K562 (cell line): ENCODE results near the gene CAPN8. TPM values are rescaled to one million over a fixed set of nuclear protein-coding genes. Genes with fewer than 3 reads are reported as not detected.

Experiments used
- ATAC-seq: fragments of 200-7000 bp; cut with Tn5 transposase; 3 replicates; pipeline ENCODE4 v1.9.1; 2020; ENCODE audit warnings: moderate library complexity
- BruUV-seq: library from RNA; stranded (reverse); fragments of 400-500 nt; replicated peaks from 2 replicates; lab custom pipeline; 2021; lab: Mats Ljungman, UMichigan
- CTCF ChIA-PET: fragments of 300-600 bp; formaldehyde crosslinking; extraction: SDS; loops from one replicate; lab custom pipeline; 2021; ENCODE audit warnings: low intra/inter-chr PET ratio; lab: Yijun Ruan, JAX
- POLR2A ChIA-PET: fragments of 300-600, 350-650 bp; sonication (Branson Sonifier 250); formaldehyde crosslinking; extraction: SDS; loops from one replicate; lab custom pipeline; 2021; ENCODE audit warnings: antibody characterized with exemption, inconsistent platforms; lab: Yijun Ruan, JAX
- DNase-seq, 4 experiments: peaks; one replicate each; pipeline versions ENCODE4 v3.0.0 to v3.0.0-alpha.2; 2011 to 2018; ENCODE audit warnings: low spot score in 3 of 4, mixed read lengths in 3 of 4; ENCODE audit errors: extremely low read depth in 1 of 4
- FAIRE-seq: peaks from 2 replicates; lab custom pipeline; 2011; peaks lifted over from hg19 to GRCh38; lab: Jason Lieb, UNC
- H2AFZ ChIP-seq: 2 replicates; pipeline ENCODE4 v1.6.0; 2011; ENCODE audit warnings: low read depth, low read length, control low read depth, inconsistent platforms
- H3K27ac ChIP-seq: fragments of 200-600 bp; 3 replicates; pipeline ENCODE4 v1.8.0; 2011; ENCODE audit warnings: low read depth, mild to moderate bottlenecking, control low read depth, inconsistent platforms, low read length, moderate library complexity, mixed read lengths; ENCODE audit errors: extremely low read depth
- H3K27me3 ChIP-seq, 2 experiments: fragments of 300-600 bp in 1 of 2; 2 replicates in 1 of 2; 3 replicates in 1 of 2; pipeline versions ENCODE4 v1.6.0 to v1.8.0; 2011; ENCODE audit warnings: inconsistent platforms in 2 of 2, low read length in 2 of 2, mild to moderate bottlenecking in 1 of 2, mixed read lengths in 1 of 2, moderate library complexity in 1 of 2; ENCODE audit not compliant: control insufficient read depth in 2 of 2, insufficient read depth in 2 of 2
- H3K36me3 ChIP-seq: fragments of 300-600 bp; 3 replicates; pipeline ENCODE4 v1.8.0; 2011; ENCODE audit warnings: mild to moderate bottlenecking, low read length, inconsistent platforms; ENCODE audit not compliant: control insufficient read depth, insufficient read depth
- H3K4me1 ChIP-seq, 2 experiments: fragments of 200-600 bp in 1 of 2; replicated peaks in 1 of 2; 2 replicates in 1 of 2; 3 replicates in 1 of 2; pipeline versions ENCODE4 v1.5.1 to v1.8.0; 2011; ENCODE audit warnings: inconsistent platforms in 2 of 2, low read length in 2 of 2, mild to moderate bottlenecking in 1 of 2, mixed read lengths in 1 of 2, moderate library complexity in 1 of 2; ENCODE audit not compliant: control insufficient read depth in 2 of 2, insufficient read depth in 2 of 2
- H3K4me2 ChIP-seq: 2 replicates; pipeline ENCODE4 v1.6.1; 2011; ENCODE audit warnings: low read length, control low read depth, inconsistent platforms, mixed read lengths; ENCODE audit not compliant: insufficient read depth
- H3K4me3 ChIP-seq: fragments of 200-600 bp; sonication (generic), shearing (Covaris generic); 2 replicates; pipeline ENCODE4 v1.5.1; 2016; ENCODE audit warnings: control low read depth, inconsistent platforms
- H3K79me2 ChIP-seq: fragments of 200-600 bp; 3 replicates; pipeline ENCODE4 v1.8.0; 2011; ENCODE audit warnings: low read length, inconsistent platforms; ENCODE audit not compliant: control insufficient read depth, insufficient read depth
- H3K9ac ChIP-seq, 2 experiments: 2 replicates each; pipeline versions ENCODE4 v1.6.0 to v1.6.1; 2011; ENCODE audit warnings: low read depth in 2 of 2, low read length in 2 of 2, control low read depth in 1 of 2, inconsistent platforms in 1 of 2, mild to moderate bottlenecking in 1 of 2, mixed read lengths in 1 of 2; ENCODE audit not compliant: insufficient read depth in 1 of 2
- H3K9me1 ChIP-seq: one replicate; pipeline ENCODE4 v1.6.0; 2011; ENCODE audit warnings: inconsistent platforms, mild to moderate bottlenecking, low read length, moderate library complexity; ENCODE audit not compliant: control insufficient read depth, insufficient read depth
- H3K9me3 ChIP-seq: replicated peaks from 2 replicates; pipeline ENCODE4 v1.5.1; 2011; ENCODE audit warnings: low read depth, low read length, inconsistent platforms; ENCODE audit not compliant: control insufficient read depth, insufficient read depth
- H4K20me1 ChIP-seq: replicated peaks from 2 replicates; pipeline ENCODE4 v1.6.1; 2011; ENCODE audit warnings: low read length, inconsistent platforms, mixed read lengths; ENCODE audit not compliant: control insufficient read depth, insufficient read depth
- BRF1 ChIP-seq: IDR thresholded peaks from 3 replicates; pipeline ENCODE4 v1.6.1; 2011; ENCODE audit warnings: borderline replicate concordance, mild to moderate bottlenecking; ENCODE audit not compliant: insufficient read length; ENCODE audit errors: extremely low read depth
- CEBPB ChIP-seq: fragments of 450-650 bp; IDR thresholded peaks from 2 replicates; pipeline ENCODE4 v1.6.1; 2016; ENCODE audit warnings: missing genetic modification characterization, missing compliant biosample characterization
- CEBPG ChIP-seq, 3 experiments: fragments of 200-800 bp in 1 of 3; sonication (Bioruptor generic) in 1 of 3; sonication (generic) in 1 of 3; formaldehyde crosslinking in 1 of 3; IDR thresholded peaks in 2 of 3; conservative IDR thresholded peaks in 1 of 3; 2 replicates each; pipeline versions ENCODE4 v1.6.1 to v1.8.0; 2016 to 2022; ENCODE audit warnings: missing compliant biosample characterization in 2 of 3, missing genetic modification characterization in 2 of 3, mild to moderate bottlenecking in 1 of 3, missing genetic modification reagents in 1 of 3
- CHD1 ChIP-seq: fragments of 200-600 bp; sonication (generic); IDR thresholded peaks from one replicate; pipeline ENCODE4 v1.6.1; 2012; ENCODE audit warnings: mild to moderate bottlenecking, moderate library complexity, low read length, inconsistent platforms
- WGBS: fragments of 100-300 bp; shearing (Covaris generic); methylation state at CpG from one replicate; pipeline ENCODE4 v1.1.6; 2016; ENCODE audit warnings: low coverage, mixed read lengths; ENCODE audit not compliant: insufficient coverage; ENCODE audit errors: missing lambda C conversion rate; 5-methylcytosine and 5-hydroxymethylcytosine counted together
- in situ Hi-C: fragments of 300-500 bp; cut with MboI; formaldehyde crosslinking; loops from 4 replicates; pipeline ENCODE4 v1.15.0; 2018; ENCODE audit warnings: inconsistent platforms, mixed read lengths
- intact Hi-C: fragments of 100-400 bp; cut with micrococcal nuclease; formaldehyde crosslinking; loops from 2 replicates; pipeline ENCODE4 v1.14.2; 2022
- polyA plus RNA-seq, 8 experiments: library from polyadenylated mRNA; depleted of rRNA in 4 of 8; stranded (reverse) in 5 of 8; unstranded in 3 of 8; fragments of >200 nt; fragmentation: Nextera tagmentation in 2 of 8; fragmentation: Illumina TruSeq in 1 of 8; extraction: Ambion mirVana in 2 of 8; extraction: Trizol in 1 of 8; gene quantifications; 2 replicates each; pipeline versions ENCODE4 v1.2.1 to v1.2.3, GENCODE V29; 2011 to 2014; ENCODE audit warnings: inconsistent platforms in 1 of 8, missing spikeins in 1 of 8
- total RNA-seq, 7 experiments: library from RNA; depleted of rRNA in 6 of 7; stranded (reverse); fragments of >200 nt in 6 of 7; fragmentation: Illumina TruSeq in 2 of 7; extraction: Trizol in 2 of 7; gene quantifications; 2 replicates each; pipeline versions ENCODE4 v1.2.1 to v1.2.3, GENCODE V29; 2011 to 2021; ENCODE audit warnings: low replicate concordance in 1 of 7
- TF ChIP-seq, protein P1 (sequence below): sonication (generic); formaldehyde crosslinking; IDR thresholded peaks from 2 replicates; pipeline ENCODE4 v1.8.1; 2023; ENCODE audit warnings: mild to moderate bottlenecking, missing genetic modification reagents
- TF ChIP-seq, protein P2 (sequence below): fragments of 250-450 bp; sonication (Bioruptor Pico); IDR thresholded peaks from 2 replicates; pipeline ENCODE4 v1.8.0; 2021; ENCODE audit warnings: moderate library complexity, mild to moderate bottlenecking, inconsistent platforms

Gene CAPN8
- total and polyA plus RNA-seq, 9 of the 15 experiments (the other 6 are each of a cell fraction or from before 2014, with no cell fraction given), result 0.06 TPM; not detected in 8

DNA sequence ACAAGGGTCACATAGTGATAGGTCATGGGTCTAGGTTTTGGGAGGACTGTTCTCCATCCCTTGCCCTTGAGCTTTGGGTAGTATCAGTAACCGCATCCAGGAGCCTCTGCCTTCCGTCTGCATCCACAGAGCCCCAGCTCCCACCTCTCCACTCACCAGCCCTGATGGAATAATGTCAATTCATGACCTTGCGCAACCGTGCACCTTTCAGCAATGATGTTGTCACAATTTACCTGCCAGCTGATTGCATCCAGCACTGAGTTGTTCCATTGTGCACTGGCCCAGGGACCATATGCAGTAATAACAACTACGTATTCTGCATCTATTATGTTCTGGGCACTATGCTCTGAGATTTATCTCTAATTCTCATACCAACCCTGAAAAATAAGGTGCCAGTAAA, 1.4 kb downstream of the CAPN8 start:
- in situ Hi-C loops, result loop anchor here (10.0 to 25.0 kb wide), 2 partner anchors 109 to 877 kb away; no protein-coding TSS in a partner anchor
- no peak for FAIRE-seq
- no TSS peak for BruUV-seq

DNA sequence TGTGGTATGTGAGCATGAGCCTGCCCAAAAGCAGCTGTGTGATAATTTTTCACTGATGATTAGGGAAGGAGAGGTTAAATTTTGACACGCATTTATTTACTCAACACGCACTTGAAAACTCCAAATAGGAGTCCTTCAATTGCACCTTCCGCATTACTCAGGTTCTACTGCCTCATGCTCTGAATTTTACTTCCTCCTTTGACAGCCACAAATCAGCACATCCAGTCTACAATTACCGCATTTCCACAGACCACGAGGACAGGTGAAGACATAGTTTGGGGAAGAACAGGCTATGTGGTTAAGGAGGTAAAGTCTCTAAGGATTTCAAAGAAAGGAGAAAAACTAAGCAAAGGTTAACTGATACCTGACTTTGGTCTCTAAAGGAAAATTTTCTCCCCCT, 2.6 kb downstream of the CAPN8 start:
- Histone ChIP-seq H4K20me1 (no peaks in the 10 kb centered on the region), H3K27me3 (peaks cover 14 to 50% of the 10 kb centered on the region in 2 experiments), H3K4me1 (no peaks in the 10 kb centered on the region), H3K4me3 (no peak overlapping the region), H3K9me1 (no peaks in the 10 kb centered on the region), H3K9me3 (no peaks in the 10 kb centered on the region), H3K27ac (no peak overlapping the region), H3K4me2 (no peak overlapping the region), H2AFZ (no peak overlapping the region), H3K79me2 (no peaks in the 10 kb centered on the region), H3K36me3 (no peaks in the 10 kb centered on the region), H3K9ac (no peak overlapping the region)
- 4% methylated on average over 5 of the region's 5 CpGs for WGBS
- in situ Hi-C loops, result loop anchor here (10.0 to 25.0 kb wide), 2 partner anchors 108 to 876 kb away; no protein-coding TSS in a partner anchor
- BruUV-seq, result no TSS peak
- intact Hi-C loops, result no loop called here
- no peak for DNase-seq
- no peak for FAIRE-seq
- POLR2A ChIA-PET, result no interaction called here
- CTCF ChIA-PET, result interaction anchor here (0.6 kb wide), 1 partner anchor 105 kb away, joined by 3 read pairs; no protein-coding TSS in a partner anchor
- ATAC-seq, result no peak
- TF ChIP-seq CHD1, result no peak
- no peak for TF ChIP-seq BRF1
- TF ChIP-seq, protein P1, sequence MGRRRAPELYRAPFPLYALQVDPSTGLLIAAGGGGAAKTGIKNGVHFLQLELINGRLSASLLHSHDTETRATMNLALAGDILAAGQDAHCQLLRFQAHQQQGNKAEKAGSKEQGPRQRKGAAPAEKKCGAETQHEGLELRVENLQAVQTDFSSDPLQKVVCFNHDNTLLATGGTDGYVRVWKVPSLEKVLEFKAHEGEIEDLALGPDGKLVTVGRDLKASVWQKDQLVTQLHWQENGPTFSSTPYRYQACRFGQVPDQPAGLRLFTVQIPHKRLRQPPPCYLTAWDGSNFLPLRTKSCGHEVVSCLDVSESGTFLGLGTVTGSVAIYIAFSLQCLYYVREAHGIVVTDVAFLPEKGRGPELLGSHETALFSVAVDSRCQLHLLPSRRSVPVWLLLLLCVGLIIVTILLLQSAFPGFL, result no peak

More for the DNA sequence above, 1.4 kb downstream of the CAPN8 start:
- no peaks in the 10 kb centered on the region for H3K9me1 ChIP-seq
- H3K27me3 ChIP-seq, result peaks cover 9 to 50% of the 10 kb centered on the region in 2 experiments
- no peak overlapping the region for H2AFZ ChIP-seq
- no peak overlapping the region for H3K27ac ChIP-seq
- no peak overlapping the region for H3K9ac ChIP-seq
- ChIA-PET CTCF (no interaction called here), POLR2A (interaction anchor here (0.6 to 0.7 kb wide), 2 partner anchors 54 to 170 kb away, joined by 3 to 4 read pairs; no protein-coding TSS in a partner anchor)
- DNase-seq (no peak), ATAC-seq (no peak)
- no peaks in the 10 kb centered on the region for H3K79me2 ChIP-seq
- no peaks in the 10 kb centered on the region for H3K36me3 ChIP-seq
- no peaks in the 10 kb centered on the region for H3K9me3 ChIP-seq
- no peak overlapping the region for H3K4me3 ChIP-seq
- 5% methylated on average over 5 of the region's 5 CpGs for whole genome bisulfite sequencing
- H4K20me1 ChIP-seq, result no peaks in the 10 kb centered on the region
- H3K4me2 ChIP-seq, result no peak overlapping the region
- H3K4me1 ChIP-seq, result no peaks in the 10 kb centered on the region
- TF ChIP-seq CEBPB (tag), result peak; percentile 79
- TF ChIP-seq, protein P2, sequence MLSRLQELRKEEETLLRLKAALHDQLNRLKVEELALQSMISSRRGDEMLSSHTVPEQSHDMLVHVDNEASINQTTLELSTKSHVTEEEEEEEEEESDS (CRISPR knock-in tag), result no peak
- no peak for TF ChIP-seq CEBPG (CRISPR knock-in tag; IDR thresholded peaks at IDR 0.05)
- 0 out of 4 replicates have a peak, but pooled peaks of 1 of the 2 experiments have one; percentile 22 for TF ChIP-seq CEBPG (tag; conservative IDR thresholded peaks at IDR 0.05 in 1 of 2, IDR thresholded peaks at IDR 0.05 in 1 of 2)
- intact Hi-C loops, result no loop called here
